Measurements from ENCODE around the gene SLC40A1. TPM values are rescaled to one million over a fixed set of nuclear protein-coding genes. Genes with fewer than 3 reads are reported as not detected.

SLC40A1 gene
- total and polyA plus RNA-seq, 2 donors (not counting 1 experiment from before 2014, with no cell fraction given), result 17.2 to 97.4 TPM

DNA sequence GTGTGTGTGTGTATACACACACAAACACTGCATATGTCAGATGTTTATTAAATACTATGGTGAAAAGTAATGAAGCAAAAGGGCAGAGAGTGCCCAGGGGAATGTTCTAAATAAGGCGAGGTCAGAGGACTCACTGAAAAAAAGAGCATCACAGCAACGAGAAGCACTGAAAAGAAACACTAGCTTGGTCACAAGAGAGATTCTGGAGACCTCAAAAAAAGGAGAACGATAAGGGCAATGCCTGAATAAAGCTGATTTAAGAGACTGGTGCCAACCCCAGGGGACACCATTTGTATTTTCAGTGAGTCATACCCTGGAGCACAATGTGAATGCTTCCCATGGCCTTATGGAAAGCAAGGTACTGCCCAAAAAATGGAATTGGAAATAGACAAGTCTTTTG, 14.5 kb downstream of the SLC40A1 start:
- H3K4me2 ChIP-seq (ENCODE audit: extremely low read depth, insufficient read depth, low read length), result no peak overlapping the region
- no peak overlapping the region for H3K9ac ChIP-seq (ENCODE audit: insufficient read depth, low read length)
- H4K20me1 ChIP-seq (ENCODE audit: control insufficient read depth, extremely low read depth, insufficient read depth, low read length), result no peaks in the 10 kb centered on the region
- no peaks in the 10 kb centered on the region for H3K9me3 ChIP-seq (ENCODE audit: control insufficient read depth, insufficient read depth, low read depth, low read length)
- peaks cover 7% of the 10 kb centered on the region for H3K4me1 ChIP-seq (ENCODE audit: control insufficient read depth, extremely low read depth, insufficient read depth, low read length)
- no peaks in the 10 kb centered on the region for H3K36me3 ChIP-seq (ENCODE audit: control insufficient read depth, insufficient read depth, low read length)
- H3K4me3 ChIP-seq (replicated peaks in 1 of 4; ENCODE audit: control extremely low read depth in 1 of 4, insufficient read depth in 1 of 4, low read depth in 3 of 4, low read length in 4 of 4), result no peak overlapping the region
- no peaks in the 10 kb centered on the region for H3K79me2 ChIP-seq (ENCODE audit: control insufficient read depth, insufficient read depth, low read length)
- no peak overlapping the region for H2AFZ ChIP-seq (ENCODE audit: low read length)
- no peaks in the 10 kb centered on the region for H3K27me3 ChIP-seq (ENCODE audit: control insufficient read depth, insufficient read depth, low read length)
- peak; percentile 16 to 58 for DNase-seq (ENCODE audit: low read depth in 2 of 2)
- no peak for TF ChIP-seq EZH2 (IDR thresholded peaks at IDR 0.05; ENCODE audit: low read length, missing control alignments)
- TF ChIP-seq, protein P1, sequence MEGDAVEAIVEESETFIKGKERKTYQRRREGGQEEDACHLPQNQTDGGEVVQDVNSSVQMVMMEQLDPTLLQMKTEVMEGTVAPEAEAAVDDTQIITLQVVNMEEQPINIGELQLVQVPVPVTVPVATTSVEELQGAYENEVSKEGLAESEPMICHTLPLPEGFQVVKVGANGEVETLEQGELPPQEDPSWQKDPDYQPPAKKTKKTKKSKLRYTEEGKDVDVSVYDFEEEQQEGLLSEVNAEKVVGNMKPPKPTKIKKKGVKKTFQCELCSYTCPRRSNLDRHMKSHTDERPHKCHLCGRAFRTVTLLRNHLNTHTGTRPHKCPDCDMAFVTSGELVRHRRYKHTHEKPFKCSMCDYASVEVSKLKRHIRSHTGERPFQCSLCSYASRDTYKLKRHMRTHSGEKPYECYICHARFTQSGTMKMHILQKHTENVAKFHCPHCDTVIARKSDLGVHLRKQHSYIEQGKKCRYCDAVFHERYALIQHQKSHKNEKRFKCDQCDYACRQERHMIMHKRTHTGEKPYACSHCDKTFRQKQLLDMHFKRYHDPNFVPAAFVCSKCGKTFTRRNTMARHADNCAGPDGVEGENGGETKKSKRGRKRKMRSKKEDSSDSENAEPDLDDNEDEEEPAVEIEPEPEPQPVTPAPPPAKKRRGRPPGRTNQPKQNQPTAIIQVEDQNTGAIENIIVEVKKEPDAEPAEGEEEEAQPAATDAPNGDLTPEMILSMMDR (conservative IDR thresholded peaks at IDR 0.05 in 1 of 2, IDR thresholded peaks at IDR 0.05 in 1 of 2; ENCODE audit: low read depth in 1 of 2, low read length in 2 of 2), result no peak
- H3K27ac ChIP-seq (ENCODE audit: insufficient read depth, low read length), result no peak overlapping the region

DNA sequence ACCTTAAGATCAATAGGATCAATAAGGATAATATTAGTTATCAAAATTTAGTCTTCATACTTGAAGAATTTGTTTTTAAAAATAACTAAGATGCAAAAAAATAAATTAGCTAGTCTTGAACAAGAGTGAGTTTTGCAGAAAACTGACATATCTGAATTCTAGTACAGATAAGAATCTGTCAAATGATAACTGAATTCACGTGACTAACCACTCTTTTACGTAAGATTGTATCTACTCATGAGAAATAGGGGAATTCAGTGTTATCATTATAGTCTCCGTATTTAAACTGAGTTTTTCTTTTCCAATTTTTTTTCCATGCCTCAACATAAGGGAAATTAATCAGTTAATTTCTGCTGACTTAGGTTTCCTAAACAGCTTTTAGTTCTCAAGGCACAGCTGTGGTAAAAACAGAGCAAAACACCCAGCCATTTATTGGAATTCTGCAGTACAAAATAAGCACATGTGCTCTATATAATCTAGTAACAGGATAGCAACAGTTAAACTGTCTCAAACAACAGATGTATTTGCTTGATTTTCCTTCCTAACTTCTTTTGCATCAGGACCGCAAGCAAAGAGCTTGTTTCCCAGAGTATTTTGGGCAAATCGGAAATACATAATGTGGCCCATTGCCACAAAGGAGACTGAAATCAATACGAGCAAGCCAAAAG, 19.1 kb downstream of the SLC40A1 start:
- Histone ChIP-seq H2AFZ (ENCODE audit: low read length) (peak overlapping the region; percentile 5), H3K36me3 (ENCODE audit: control insufficient read depth, insufficient read depth, low read length) (no peaks in the 10 kb centered on the region), H4K20me1 (ENCODE audit: control insufficient read depth, extremely low read depth, insufficient read depth, low read length) (no peaks in the 10 kb centered on the region), H3K9me3 (ENCODE audit: control insufficient read depth, insufficient read depth, low read depth, low read length) (no peaks in the 10 kb centered on the region), H3K27ac (ENCODE audit: insufficient read depth, low read length) (no peak overlapping the region), H3K4me3 (replicated peaks in 1 of 4; ENCODE audit: control extremely low read depth in 1 of 4, insufficient read depth in 1 of 4, low read depth in 3 of 4, low read length in 4 of 4) (no peak overlapping the region), H3K9ac (ENCODE audit: insufficient read depth, low read length) (no peak overlapping the region), H3K4me1 (ENCODE audit: control insufficient read depth, extremely low read depth, insufficient read depth, low read length) (peaks cover 9% of the 10 kb centered on the region), H3K79me2 (ENCODE audit: control insufficient read depth, insufficient read depth, low read length) (no peaks in the 10 kb centered on the region), H3K4me2 (ENCODE audit: extremely low read depth, insufficient read depth, low read length) (no peak overlapping the region), H3K27me3 (ENCODE audit: control insufficient read depth, insufficient read depth, low read length) (no peaks in the 10 kb centered on the region)
- peak in 1 of 2 donors; percentile 78 for DNase-seq (ENCODE audit: low read depth in 2 of 2)
- no peak for TF ChIP-seq EZH2 (IDR thresholded peaks at IDR 0.05; ENCODE audit: low read length, missing control alignments)
- TF ChIP-seq, protein P1 (conservative IDR thresholded peaks at IDR 0.05 in 1 of 2, IDR thresholded peaks at IDR 0.05 in 1 of 2; ENCODE audit: low read depth in 1 of 2, low read length in 2 of 2), result no peak

DNA sequence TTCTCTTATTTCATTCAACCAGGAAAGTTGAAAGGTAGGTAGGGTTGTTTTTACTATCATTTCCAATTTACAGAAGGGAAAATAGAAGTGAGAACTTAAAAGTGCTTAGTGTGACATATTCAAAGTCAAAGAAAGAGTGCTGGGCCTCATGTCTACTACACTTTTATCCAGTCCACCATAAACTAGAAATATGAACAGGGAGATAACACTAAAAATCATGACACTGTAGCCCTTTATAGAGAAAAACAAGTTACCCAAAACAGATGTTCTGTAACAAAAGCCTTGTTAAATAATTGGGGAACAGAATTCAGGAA, 20.4 kb downstream of the SLC40A1 start:
- Histone ChIP-seq H3K4me1 (ENCODE audit: control insufficient read depth, extremely low read depth, insufficient read depth, low read length) (peaks cover 9% of the 10 kb centered on the region), H3K9me3 (ENCODE audit: control insufficient read depth, insufficient read depth, low read depth, low read length) (no peaks in the 10 kb centered on the region), H3K4me3 (replicated peaks in 1 of 4; ENCODE audit: control extremely low read depth in 1 of 4, insufficient read depth in 1 of 4, low read depth in 3 of 4, low read length in 4 of 4) (no peak overlapping the region), H3K36me3 (ENCODE audit: control insufficient read depth, insufficient read depth, low read length) (no peaks in the 10 kb centered on the region), H3K4me2 (ENCODE audit: extremely low read depth, insufficient read depth, low read length) (no peak overlapping the region), H3K27me3 (ENCODE audit: control insufficient read depth, insufficient read depth, low read length) (no peaks in the 10 kb centered on the region), H4K20me1 (ENCODE audit: control insufficient read depth, extremely low read depth, insufficient read depth, low read length) (no peaks in the 10 kb centered on the region), H2AFZ (ENCODE audit: low read length) (peak overlapping the region; percentile 21), H3K27ac (ENCODE audit: insufficient read depth, low read length) (no peak overlapping the region), H3K79me2 (ENCODE audit: control insufficient read depth, insufficient read depth, low read length) (no peaks in the 10 kb centered on the region), H3K9ac (ENCODE audit: insufficient read depth, low read length) (no peak overlapping the region)
- TF ChIP-seq, protein P1 (conservative IDR thresholded peaks at IDR 0.05 in 1 of 2, IDR thresholded peaks at IDR 0.05 in 1 of 2; ENCODE audit: low read depth in 1 of 2, low read length in 2 of 2), result no peak
- no peak for TF ChIP-seq EZH2 (IDR thresholded peaks at IDR 0.05; ENCODE audit: low read length, missing control alignments)
- no peak for DNase-seq (ENCODE audit: low read depth in 2 of 2)
